HG03520 (cell line): ENCODE measurements around the gene RFX2.

Source experiments
- ATAC-seq: cut with Tn5 transposase; IDR thresholded peaks from one replicate; pipeline ENCODE4 v1.9.1; 2021; ENCODE audit warnings: mild to moderate bottlenecking, moderate library complexity; ENCODE audit not compliant: unreplicated experiment

Gene RFX2

DNA sequence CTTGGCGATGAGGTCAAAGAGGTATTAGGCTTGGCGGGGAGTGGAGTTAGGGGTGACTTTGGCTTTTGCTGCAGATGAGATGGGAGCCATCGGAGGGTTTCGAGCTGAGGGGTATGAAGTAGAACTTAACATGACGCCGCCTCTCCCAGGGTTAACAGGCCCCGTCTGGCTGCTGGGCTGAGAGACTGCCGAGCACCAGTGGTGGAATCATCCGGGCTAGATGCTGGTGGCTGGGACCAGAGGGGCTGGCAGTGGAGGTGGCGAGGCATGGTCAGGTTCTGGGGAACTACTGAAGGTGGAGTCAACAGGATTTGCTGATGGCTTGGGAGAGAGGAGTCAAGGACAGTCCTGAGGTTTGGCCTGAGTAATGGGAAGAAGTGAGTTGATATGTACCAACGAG lies 4.9 kb downstream of the RFX2 start:
- no peak for ATAC-seq

DNA sequence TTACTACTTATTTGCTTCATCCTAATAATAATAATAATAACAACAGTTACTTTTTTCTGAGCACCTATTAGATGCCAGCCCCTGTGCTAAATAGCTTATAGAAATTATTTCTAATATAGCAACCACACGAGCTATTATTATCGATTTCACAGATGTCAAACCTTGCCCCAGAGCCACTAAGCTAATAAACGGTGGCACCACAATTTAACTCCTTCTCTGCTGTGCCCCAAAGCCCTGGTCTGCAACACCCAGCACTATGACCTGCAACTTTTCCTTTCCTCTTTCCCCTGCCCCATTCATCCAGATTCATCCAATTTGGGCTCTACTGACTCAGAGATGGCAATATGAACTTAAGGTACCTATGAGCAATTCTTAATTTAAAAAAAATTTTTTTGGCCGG lies 6.4 kb downstream of the RFX2 start:
- no peak for ATAC-seq

DNA sequence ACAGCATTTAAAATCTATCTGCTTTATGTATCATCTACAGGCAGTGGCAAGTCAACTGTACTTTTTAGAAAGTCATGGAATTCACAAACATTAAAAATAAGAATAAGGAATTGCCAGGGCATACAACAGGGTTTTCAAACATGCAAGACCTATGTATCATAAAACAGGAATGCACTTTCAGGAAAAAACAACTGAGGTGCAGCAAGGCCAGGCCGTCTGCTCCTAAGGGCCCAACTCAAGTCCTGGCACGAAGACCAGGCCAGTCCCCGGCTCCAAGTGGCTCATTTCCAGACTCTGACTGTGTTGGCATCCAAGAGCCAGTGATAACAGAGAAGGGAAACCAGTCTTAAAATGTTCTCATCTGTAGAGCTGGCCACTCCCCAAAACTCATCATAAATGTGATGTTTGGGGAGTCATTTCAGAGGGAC lies 7.1 kb downstream of the RFX2 start:
- ATAC-seq, result no peak

DNA sequence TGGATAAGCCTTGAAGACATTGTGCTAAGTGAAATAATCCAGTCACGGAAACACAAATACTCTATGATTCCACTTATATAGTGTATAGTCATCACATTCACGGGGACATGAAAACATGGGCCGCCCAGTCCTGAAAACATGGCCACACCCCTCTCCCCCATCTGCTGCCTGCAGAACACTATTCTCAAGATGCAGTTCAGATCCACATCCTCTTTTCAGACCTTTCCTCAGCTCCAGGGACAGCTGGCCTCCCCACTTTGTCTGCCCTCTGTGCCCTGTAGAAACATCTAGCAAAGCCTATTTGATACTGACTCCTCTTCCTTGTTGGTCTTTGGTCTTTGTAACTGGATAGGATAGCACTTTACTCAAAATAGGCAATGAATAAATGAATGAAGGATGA lies 8.3 kb downstream of the RFX2 start:
- ATAC-seq, result no peak

DNA sequence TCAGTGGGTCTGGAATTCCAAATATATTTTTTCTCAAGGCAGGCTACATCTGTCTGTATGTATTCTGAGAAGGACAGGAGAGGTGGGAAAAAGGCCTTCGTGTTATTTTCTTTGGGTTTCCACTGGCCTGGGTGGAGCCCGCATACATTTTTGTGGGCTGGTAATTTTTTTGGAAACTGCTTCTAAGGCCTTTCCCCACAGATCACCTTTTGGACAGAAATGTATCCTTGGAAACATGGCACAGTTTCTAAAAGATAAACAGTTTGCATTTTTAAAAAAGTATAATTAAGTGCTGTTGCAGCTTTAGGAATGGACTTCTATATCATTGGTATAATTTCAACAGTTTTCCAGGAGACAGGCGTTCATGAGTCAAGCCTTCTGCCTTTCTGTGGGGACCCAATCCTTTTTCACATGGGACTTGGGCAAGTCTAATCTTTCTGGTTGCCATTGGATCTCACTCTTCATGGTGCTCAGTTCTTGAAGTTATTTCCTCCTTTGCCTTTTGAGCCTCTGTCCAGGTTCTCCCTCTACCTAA lies 8.9 kb downstream of the RFX2 start:
- no peak for ATAC-seq

DNA sequence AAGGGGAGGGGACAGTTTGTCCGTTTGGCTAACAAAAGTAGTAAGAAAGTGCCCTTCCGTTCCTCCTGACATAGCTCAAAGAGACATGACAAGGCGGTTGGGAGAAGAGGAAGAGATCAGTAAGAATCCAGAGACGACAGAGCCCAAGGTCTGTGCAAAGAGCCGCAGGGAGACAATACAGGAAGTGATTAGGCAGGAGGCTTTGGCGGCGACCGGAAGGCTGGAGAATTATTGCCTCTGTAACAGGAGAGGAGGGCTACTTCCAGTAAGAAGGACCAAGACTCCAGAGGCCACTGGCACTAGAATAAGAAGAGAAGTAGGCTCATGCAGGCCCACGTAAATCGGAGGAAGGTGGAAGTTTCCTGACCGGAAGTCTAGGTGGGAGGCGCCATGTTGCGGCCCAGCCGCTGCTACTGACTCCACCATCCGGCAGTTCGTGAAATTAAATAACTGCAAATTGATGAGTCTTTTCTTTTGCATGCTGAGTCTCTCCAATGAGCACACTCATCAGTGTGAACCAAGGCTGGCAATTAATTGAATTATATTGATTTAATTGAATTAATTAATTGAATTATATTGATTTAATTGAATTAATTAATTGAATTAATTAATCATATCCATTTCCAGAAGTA lies 9.9 kb downstream of the RFX2 start:
- no peak for ATAC-seq

DNA sequence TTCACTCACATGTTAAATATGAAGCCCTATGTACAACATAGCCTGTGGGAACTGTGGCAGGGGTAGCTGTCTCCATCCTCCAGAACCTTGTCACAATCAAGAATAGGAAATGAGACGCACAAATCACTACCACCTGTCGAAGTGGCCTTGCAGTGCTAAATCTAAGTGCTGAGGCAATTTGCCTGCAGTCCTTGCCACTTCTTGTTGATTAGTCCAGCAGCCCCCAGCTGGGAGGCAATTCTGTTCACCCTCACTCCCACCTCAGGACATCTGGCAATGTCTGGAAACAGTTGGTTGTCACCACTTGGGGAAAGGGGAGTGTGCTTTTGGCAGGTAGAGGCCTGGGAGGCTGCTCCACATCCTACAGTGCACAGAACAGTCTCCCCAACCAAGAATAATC lies 10.7 kb downstream of the RFX2 start:
- no peak for ATAC-seq

DNA sequence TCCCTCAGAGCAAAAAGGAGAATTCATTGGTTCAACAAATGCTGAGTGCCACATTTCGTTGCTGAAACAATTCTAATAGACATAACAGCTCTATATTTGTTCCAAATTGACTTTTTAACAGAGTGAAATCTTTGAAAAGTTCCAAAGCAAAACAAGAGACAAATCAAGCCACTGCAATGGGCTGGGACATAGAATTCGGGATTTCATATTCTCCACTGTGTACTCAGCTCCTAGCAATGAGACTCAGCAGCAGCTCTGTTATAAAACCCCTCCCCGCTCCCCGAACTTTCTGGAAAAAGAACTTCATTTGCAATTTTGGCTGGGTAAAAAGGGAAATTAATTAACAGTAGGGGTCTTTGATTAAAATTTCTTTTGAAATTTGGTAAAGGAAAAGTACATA lies 11.3 kb downstream of the RFX2 start:
- no peak for ATAC-seq

DNA sequence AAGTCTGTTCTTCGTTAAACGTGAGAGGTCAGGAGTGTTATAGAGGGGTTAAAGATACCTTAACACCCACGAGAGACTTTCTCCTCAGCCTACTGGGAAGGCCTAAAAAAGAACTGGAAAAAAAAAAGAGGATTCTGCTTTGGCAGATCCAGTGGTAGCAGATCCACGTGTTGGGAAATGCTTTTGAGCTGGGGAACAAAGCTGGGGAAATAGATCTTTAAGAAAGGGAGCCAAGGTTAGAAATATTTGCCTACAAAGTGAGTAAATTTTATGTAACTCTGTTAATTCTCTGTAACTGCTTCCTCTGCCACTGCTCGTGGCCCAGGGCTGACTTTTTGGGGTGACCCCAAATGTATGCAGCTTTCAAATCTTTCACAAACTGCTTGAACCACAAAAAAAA lies 11.7 kb downstream of the RFX2 start:
- ATAC-seq, result no peak

DNA sequence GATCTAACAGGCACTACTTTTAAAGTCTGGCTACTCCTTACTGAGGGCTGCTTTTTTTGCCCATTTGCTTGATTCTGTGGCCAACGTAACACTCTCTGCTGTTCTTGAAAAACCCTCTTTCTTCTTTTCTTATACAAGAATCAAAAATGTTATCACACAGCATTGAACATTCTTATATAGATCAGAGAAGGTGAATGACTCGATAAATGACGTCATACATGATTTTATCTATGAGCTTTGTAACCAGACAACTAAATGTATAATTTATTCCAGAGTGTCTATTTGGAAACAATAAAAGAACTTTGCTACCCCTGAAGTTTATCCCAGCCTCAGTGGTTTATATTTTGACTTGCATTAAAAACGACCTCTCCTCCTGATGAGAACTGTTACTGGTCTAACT lies 12.4 kb downstream of the RFX2 start:
- no peak for ATAC-seq

DNA sequence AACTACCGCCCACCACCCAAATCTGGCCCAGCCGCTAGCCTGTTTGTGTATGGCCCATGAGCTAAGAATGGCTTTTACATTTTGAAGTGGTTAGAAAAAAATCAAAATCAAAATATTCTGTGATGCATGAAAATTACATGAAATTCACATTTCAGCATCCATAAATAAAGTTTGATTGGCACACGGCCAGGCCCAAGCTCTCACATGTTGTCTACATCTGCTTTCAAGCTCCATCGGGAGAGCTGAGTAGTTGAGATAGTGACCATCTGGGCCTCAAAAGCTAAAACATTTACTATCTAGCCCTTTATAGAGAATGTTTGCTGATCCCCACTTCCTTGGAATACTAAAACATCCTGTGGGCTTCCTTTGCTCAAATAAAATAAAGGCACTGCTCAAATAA lies 14.5 kb downstream of the RFX2 start:
- ATAC-seq, result no peak

DNA sequence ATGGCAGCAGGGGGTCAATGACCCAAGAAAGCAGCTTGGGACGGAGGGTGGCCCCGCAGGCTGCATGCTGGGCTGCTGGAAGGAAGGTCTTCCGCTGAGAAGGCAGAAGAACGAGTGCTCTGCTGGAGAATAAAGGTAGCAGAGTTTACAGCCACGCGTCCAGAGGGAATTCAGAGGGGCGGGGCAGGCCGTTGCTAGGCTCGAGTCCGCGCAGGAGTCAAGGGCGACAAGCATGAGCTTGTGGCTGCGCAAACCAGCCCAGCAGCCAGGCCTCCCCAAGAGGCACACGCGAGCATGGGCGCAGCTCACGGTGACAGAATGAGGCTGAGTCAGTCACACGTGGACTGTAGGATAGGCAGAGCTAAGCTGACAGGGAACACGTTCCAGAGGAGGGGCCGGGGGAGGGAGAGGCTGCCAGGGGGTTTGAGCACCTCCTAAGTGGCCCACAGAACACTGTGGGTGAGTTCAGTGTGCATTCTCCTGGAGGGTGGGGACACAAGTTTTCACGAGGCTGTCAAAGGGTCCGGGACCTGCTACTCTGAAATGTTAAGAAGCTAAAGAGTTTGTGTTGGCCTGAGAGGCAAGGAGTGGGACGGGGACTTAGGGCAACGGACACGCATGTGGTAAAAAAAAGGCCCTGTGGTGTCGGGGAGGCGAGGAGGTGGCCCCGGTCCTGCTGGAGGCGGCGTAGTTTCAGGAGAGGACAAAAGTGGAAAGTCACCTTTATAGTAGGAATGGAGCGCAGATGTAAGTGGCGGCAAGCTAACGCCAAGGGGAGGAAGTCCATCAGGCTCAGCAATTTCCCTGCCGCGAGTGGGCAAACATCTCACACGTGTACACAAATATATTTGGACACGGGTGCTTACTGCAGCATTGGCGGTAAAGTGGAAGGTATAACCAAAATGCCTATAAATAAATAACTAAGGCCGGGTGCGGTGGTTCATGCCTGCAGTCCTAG lies 17.7 kb downstream of the RFX2 start:
- ATAC-seq, result no peak

DNA sequence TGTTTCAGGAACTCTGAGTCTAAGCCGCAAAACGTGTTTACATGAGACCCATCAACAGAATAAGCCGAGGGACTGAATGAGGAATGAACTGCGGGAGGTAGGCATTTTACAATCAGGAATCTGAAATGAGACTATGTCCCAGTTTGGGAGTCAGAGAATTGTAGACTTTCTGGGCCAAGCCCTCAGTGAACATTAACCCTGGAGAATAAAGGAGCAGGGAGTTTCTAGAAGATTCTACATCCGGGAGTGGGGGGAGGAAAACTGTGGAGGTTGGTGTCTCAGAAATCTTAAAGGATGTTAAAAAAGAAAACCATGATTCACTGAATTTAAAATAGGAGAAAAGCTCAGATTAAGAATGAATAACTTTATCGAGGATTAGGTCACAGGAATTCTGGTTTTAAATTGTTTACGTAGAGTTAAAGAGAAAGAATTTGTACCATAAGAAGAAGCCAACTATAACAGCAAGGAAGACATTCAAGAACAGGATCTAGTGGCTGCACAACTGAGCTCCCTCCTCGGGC lies 18.5 kb downstream of the RFX2 start:
- no peak for ATAC-seq

DNA sequence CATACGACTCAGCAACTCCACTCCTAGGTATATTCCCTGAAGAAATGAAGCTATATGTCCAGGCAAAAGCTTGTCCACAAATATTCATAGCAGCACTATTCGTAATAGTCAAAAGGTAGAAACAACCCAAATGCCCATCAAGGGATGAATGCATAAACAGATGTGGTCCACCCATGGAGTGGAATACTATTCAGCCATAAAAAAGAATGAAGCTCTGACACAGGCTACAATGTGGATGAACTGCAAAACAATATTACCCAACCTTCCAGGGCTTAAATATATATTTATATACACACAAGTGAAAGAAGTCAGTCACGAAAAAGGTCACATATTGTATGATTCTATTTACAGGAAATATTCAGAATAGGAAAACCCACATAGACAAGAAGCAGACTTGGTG lies 19.7 kb downstream of the RFX2 start:
- ATAC-seq, result no peak

DNA sequence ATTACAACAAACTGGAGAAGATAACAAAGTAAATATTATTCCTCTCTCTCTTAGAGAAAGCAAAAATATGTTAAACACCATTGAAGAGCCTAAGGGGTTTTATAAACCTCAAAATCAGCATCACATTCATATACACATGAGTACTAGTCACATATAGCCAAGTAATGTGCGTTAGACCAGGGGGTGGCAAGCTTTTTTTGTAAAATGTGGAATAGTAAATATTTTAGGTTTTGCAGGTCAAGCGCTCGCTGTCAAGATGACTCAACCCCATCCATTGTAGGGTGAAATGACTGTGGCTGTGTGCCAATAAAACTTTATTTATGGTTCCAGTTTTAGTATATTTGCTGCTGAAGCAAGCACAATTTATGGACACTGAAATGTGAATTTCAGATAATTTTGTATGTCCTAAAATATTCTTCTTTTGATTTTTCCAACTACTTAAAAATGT lies 21.7 kb downstream of the RFX2 start:
- no peak for ATAC-seq

DNA sequence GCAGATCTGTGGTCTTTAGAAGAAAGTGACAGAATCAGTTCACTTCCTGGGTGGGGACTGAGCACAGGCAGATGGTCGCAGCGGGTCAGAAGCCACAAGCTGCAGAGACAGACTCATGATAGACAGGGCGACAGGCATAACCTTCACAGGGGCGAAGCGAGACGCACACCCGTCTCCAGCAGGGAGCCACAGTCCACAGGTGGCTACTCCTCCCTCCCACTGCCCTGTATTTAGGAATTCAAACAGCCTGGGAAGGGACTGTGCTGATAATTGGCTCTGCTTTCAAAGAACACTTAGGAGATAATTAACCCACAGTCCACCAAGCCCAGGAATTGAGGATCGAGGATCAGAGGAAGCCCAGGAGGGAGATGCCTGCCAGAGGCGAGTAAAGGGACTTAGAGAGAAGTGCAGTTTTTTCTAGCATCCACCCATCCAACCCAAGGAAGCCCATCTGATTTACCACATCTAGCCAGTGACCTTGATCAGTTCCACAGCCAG lies 23.2 kb downstream of the RFX2 start:
- ATAC-seq, result peak; percentile 52

DNA sequence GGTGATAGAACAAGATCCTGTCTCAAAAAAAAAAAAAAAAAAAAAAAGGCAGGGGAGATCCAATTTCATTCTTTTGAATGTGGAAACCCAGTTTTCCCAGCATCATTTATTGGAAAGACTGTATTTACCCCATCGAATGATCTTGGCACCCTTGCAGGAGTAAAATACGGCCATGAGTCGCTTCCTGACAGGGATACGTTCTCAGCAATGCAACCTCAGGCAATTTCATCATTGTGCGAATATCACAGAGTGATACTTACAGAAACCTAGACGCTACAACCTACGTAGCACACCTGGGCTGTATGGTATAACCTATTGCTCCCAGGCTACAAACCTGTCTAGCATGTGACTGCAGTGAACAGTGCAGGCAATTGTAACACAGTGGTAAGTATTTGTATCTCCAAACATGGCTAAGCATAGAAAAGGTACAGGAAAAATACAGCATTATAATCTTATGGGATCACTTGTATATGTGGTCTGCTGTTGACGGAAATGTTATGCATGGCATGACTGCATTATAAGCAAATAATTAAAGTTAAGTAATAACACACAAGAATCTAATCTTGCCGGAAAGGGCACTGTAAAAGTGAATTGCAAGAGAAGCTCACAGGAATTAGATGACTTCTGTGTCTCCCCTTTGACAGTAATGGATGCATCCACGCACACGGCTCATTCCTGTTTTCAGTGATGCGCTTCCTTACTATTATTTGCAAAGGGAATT lies 24.1 kb downstream of the RFX2 start:
- no peak for ATAC-seq

DNA sequence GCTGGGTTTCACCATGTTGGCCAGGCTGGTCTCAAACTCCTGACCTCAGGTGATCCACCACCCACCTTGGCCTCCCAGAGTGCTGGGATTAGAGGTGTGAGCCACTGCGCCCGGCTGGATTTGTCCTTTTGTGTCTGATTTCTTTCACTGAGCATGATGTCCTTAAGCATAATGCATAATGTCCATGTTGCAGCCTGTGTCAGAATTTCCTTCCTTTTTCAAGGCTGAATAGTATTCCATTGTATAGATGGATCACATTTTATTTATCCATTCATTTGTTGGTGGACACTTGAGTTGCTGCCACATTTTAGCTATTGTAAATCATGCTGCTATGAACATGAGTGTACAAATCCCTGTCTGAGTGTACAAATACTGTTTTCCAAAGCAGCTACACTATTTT lies 25.5 kb downstream of the RFX2 start:
- ATAC-seq, result no peak

DNA sequence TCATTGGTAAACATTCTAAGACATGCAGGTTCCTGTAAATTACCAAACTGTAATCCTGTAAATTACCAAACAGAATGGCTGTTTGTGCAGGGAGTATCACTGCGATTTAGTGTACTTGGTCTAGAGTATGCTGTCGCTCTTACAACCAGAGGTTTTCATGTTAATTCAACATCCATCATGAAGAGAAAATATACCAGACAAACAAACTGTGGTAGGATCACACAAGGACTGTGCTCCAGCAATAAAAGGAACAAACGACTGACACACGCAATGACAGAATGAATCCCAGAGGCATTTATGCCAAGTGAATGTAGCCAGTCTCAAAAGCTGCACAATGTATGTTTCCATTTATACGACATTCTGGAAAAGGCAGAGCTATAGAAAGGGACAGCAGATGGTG lies 31.2 kb downstream of the RFX2 start:
- no peak for ATAC-seq

DNA sequence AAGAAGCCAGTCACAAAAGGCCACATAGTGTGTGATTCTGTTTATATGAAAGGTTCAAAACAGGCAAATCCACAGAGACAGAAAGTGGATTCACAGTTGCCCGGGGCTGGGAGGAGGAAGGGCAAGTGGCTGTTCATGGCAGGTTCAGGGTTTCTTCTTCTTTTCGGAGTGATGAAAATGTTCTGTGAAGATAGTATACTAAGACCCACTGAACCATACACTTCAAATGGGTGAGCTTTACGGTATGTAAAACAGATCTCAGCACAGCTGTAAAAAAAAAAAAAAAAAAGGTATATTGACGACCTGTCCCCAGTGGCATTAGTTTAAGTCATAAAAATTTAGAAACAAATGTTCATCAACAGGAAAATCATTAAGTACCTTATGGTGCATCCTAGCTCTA lies 32.2 kb downstream of the RFX2 start:
- ATAC-seq, result no peak
